IPS-18a (cell line): ENCODE measurements around the gene TMEM205.
"Not testable (repeated sequence)": the region's sequence is repeated elsewhere in the genome, so short reads cannot be mapped to it uniquely, and the experiment has no call there.

Source experiments
- H3K27ac ChIP-seq: one replicate; pipeline ENCODE4 v1.5.1; 2013; ENCODE audit warnings: low read length
- H3K27me3 ChIP-seq: one replicate; pipeline ENCODE4 v1.6.1; 2013; ENCODE audit warnings: mild to moderate bottlenecking, low read length; ENCODE audit not compliant: control insufficient read depth, insufficient read depth
- H3K36me3 ChIP-seq: one replicate; pipeline ENCODE4 v1.6.1; 2013; ENCODE audit warnings: low read depth, low read length; ENCODE audit not compliant: control insufficient read depth
- H3K4me1 ChIP-seq: one replicate; pipeline ENCODE4 v1.6.1; 2013; ENCODE audit warnings: low read depth, low read length; ENCODE audit not compliant: control insufficient read depth
- H3K4me3 ChIP-seq: one replicate; pipeline ENCODE4 v1.5.1; 2013; ENCODE audit warnings: low read length
- H3K9ac ChIP-seq: one replicate; pipeline ENCODE4 v1.6.1; 2013; ENCODE audit warnings: mild to moderate bottlenecking, low read length, moderate library complexity
- H3K9me3 ChIP-seq: one replicate; pipeline ENCODE4 v1.6.1; 2013; ENCODE audit warnings: low read depth, low read length; ENCODE audit not compliant: control insufficient read depth

Gene TMEM205

GRCh38 chr19:11346104-11346940, at the start of gene TMEM205, which contains the start of gene CCDC159:
Gene TMEM205 (minus strand): TSS chr19:11346268. CDS start chr19:11345619, 649 bp downstream.
Gene CCDC159 (plus strand): TSS chr19:11346519. CDS start chr19:11346607, 88 bp downstream.
- Histone ChIP-seq H3K27me3 (no peaks in the 10 kb centered on the region), H3K4me1 (no peaks in the 10 kb centered on the region), H3K4me3 (peak within 1 kb of the TSS; percentile 95), H3K9me3 (no peaks in the 10 kb centered on the region), H3K27ac (peak within 1 kb of the TSS; percentile 32), H3K9ac (peak within 1 kb of the TSS; percentile 73), H3K36me3 (no peaks in the 10 kb centered on the region)

- no peak overlapping the region for H3K4me3 ChIP-seq
- no peaks in the 10 kb centered on the region for H3K9me3 ChIP-seq
- H3K4me1 ChIP-seq = no peaks in the 10 kb centered on the region
- no peak overlapping the region for H3K9ac ChIP-seq
- no peaks in the 10 kb centered on the region for H3K36me3 ChIP-seq
- no peaks in the 10 kb centered on the region for H3K27me3 ChIP-seq
- no peak overlapping the region for H3K27ac ChIP-seq
These were observed 45.0 kb upstream of the TMEM205 start for GRCh38 chr19:11390933-11391680.

DNA sequence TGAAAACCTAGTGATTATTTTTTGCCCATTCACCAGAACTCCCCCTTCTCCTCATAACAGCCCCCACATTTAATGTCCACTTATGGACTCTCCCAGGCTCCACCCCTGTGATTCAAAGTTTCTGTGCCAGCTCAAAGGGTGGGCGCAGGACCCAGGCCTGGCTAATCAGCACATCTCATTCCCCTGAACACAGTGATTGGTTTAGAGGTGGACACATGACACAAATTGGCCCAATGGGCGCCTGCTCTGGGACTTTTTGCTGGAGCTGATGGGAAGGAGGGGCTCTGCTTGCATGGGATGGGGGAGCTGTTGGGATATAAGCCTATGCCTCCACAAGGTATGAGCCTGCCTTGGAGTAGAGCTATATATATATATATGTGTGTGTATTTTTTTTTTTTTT, 44.3 kb upstream of the TMEM205 start:
- Histone ChIP-seq H3K9me3 (no peaks in the 10 kb centered on the region), H3K4me1 (no peaks in the 10 kb centered on the region), H3K36me3 (no peaks in the 10 kb centered on the region), H3K9ac (no peak overlapping the region), H3K4me3 (no peak overlapping the region), H3K27me3 (no peaks in the 10 kb centered on the region), H3K27ac (no peak overlapping the region)

DNA sequence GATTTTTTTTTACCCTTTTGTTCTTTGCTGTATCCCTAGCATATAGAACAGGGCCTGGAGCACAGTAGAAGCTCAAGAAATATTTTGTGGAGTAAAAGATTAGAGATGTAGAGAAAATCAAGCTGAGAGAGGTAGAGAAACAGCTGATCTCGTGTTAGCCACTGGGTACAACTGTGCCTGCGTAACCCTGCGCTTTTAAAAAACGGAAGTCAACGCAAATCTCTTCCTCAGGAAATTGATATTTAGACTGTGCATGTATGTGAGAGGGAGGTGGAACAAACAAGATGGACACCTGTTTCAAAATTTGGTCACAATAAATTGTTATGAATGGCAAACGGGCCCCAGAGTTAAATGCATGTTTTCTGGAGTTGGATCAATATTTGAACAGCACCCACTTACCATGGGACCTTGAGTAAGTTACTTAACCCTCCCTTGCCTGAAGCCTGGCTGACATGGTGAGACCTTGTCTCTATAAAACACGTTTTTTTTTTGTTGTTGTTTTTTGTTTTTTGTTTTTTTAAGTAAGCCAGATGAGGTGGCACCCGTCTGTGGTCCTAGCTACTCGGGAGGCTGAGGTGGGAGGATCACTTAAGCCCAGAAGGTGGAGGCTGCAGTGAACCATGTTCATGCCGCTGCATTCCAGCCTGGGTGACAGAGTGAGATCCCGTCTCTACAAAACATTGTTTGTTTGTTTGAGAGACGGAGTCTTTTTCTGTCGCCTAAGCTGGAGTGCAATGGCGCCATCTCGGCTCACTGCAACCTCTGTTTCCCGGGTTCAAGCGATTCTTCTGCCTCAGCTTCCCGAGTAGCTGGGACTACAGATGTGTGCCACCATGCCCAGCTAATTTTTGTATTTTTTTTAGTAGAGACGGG, 41.3 kb upstream of the TMEM205 start:
- Histone ChIP-seq H3K27ac (no peak overlapping the region), H3K9ac (no peak overlapping the region), H3K36me3 (no peaks in the 10 kb centered on the region), H3K4me3 (no peak overlapping the region), H3K4me1 (no peaks in the 10 kb centered on the region), H3K27me3 (peaks cover 15% of the 10 kb centered on the region), H3K9me3 (no peaks in the 10 kb centered on the region)

GRCh38 chr19:11384778-11385129, 38.7 kb upstream of the TMEM205 start:
- Histone ChIP-seq H3K9ac (no peak overlapping the region), H3K27me3 (peaks cover 21% of the 10 kb centered on the region), H3K9me3 (no peaks in the 10 kb centered on the region), H3K27ac (no peak overlapping the region), H3K4me3 (no peak overlapping the region), H3K36me3 (no peaks in the 10 kb centered on the region), H3K4me1 (peaks cover 3% of the 10 kb centered on the region)

DNA sequence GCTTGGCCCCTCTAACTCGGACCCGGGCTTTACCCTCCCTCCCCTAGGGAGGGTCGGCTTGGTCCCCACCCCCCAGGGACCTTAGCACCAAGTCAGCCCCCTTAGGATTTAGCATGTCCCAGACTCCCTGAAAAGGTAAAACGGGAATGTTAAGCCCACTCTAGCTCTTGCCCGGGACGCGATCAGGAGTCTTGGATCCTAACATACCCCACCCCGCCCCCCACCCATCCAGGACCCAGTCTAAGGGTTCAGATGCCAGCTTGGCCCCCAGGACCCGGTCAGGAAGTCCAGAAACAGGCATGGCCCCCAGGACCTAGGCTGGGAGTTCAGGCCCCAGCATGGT, 37.6 kb upstream of the TMEM205 start:
- Histone ChIP-seq H3K27me3 (peaks cover 21% of the 10 kb centered on the region), H3K4me3 (peak overlapping the region; percentile 63), H3K4me1 (peaks cover 3% of the 10 kb centered on the region), H3K27ac (no peak overlapping the region), H3K36me3 (no peaks in the 10 kb centered on the region), H3K9ac (no peak overlapping the region), H3K9me3 (no peaks in the 10 kb centered on the region)

DNA sequence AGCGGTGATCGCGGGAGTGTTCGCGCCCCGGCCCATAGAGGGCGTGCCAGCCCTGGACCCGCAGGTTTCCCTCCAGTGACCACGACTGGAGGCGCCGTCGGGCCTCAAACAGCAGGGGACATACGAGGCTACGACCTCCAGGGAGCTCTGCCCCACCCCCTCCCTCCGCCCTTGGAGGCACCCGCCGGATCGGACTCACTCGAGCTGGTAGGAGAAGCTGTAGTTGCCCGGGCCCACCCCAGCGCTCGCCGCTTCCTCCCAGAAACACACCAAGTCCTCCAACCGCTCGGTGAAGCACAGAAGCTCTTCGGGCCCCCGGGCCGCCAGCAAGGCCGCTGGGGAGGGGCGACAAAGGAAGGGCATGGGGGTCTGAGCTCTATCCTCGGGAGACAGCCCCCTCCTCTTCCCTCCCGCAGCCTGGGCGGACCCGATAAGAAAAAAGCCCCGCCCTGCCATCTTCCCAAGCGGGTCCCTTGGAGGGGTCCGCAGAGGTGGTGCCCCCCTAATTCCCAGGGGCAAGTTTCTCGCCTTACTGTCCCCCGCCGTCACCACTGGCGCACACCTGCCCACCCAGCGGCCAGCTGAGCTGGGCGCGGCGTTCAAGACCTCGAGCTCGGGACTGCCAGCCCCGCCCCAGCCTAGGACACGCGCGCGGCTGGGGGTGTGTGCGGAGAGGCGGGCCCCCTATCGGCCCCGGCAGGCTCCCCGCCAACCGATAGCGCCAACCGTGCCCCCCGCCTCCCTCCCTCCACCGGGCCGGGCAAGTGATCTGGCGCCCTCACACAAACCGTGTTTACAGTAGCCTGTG, 37.0 kb upstream of the TMEM205 start:
- H3K4me1 ChIP-seq = peaks cover 3% of the 10 kb centered on the region
- peak overlapping the region; percentile 63 for H3K4me3 ChIP-seq
- H3K27ac ChIP-seq = no peak overlapping the region
- H3K9ac ChIP-seq = no peak overlapping the region
- H3K9me3 ChIP-seq = no peaks in the 10 kb centered on the region
- peaks cover 21% of the 10 kb centered on the region for H3K27me3 ChIP-seq
- no peaks in the 10 kb centered on the region for H3K36me3 ChIP-seq

DNA sequence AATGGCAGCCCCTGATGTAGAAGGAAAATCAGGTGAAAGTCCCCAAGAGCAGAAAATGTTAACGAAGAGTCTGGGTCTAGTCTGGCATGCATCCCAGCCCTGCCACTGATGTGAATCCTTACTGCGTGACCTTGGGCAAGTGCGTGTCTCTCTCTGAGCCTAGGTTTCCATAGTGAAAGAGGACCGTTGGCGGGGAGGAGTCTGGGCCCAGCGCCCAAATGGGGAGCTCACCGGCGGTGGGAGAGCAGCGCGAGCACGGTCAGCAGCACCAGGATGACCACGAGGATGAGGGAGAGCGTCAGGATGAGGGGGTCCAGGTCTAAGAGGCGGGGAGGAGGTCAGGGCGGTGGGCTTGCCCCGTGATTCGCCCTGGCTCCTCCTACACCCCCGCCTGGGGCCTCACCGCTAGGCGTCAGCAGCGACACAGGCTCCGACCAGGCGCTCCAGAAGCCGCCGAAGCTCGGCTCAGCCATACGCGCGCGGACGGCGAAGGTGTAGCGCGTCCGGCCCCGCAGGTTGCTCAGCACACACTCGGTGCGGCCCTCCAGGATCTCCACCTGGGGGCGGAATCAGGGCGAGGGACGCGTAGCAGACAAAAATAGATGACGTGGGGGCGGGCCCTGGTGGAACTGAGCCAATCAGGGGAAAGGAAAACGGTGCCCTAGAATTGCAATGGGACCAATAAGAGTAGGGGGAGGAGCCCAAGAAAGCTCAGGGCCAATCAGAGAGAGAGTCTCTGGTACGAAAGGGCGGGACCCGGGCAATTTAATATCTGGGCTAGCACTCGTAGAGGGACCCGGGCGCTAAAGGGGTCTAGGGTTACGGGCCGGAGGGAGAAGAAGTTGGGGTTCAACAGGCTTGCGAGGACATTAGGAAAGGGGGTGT, 34.8 kb upstream of the TMEM205 start:
- H3K36me3 ChIP-seq = no peaks in the 10 kb centered on the region
- H3K27ac ChIP-seq = no peak overlapping the region
- peaks cover 3% of the 10 kb centered on the region for H3K4me1 ChIP-seq
- peak overlapping the region; percentile 67 for H3K9ac ChIP-seq
- peaks cover 21% of the 10 kb centered on the region for H3K27me3 ChIP-seq
- peak overlapping the region; percentile 77 for H3K4me3 ChIP-seq
- H3K9me3 ChIP-seq = no peaks in the 10 kb centered on the region

- H3K27ac ChIP-seq = no peak overlapping the region
- no peaks in the 10 kb centered on the region for H3K36me3 ChIP-seq
- peaks cover 3% of the 10 kb centered on the region for H3K4me1 ChIP-seq
- H3K9ac ChIP-seq = no peak overlapping the region
- H3K9me3 ChIP-seq = no peaks in the 10 kb centered on the region
- H3K4me3 ChIP-seq = peak overlapping the region; percentile 77
- H3K27me3 ChIP-seq = peaks cover 21% of the 10 kb centered on the region
These were observed 33.8 kb upstream of the TMEM205 start for GRCh38 chr19:11379857-11380350.

DNA sequence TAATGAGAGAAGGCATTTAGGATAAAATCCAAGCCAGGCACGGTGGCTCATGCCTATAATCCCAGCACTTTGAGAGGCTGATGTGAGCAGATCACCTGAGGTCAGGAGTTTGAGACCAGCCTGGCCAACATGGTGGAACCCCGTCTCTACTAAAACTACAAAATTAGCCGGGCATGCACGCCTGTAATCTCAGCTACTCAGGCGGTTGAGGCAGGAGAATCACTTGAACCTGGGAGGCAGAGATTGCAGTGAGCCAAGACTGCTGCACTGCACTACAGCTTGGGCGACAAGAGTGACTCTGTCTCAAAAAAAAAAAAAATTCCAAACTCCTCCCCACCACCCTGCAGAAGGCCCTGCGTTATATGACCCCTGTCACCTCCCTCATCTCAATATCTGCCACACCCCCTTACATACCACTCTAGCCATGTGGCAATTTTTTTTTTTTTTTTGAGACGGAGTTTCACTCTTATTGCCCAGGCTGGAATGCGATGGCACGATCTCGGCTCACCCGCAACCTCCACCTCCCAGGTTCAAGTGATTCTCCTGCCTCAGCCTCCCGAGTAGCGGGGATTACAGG, 33.3 kb upstream of the TMEM205 start:
- H3K9ac ChIP-seq, H3K9me3 ChIP-seq, H3K27ac ChIP-seq, H3K4me1 ChIP-seq, H3K36me3 ChIP-seq, H3K4me3 ChIP-seq: not testable (repeated sequence)
- peaks cover 21% of the 10 kb centered on the region for H3K27me3 ChIP-seq
